Measurements from ENCODE around the gene SLF2. TPM values are rescaled to one million over a fixed set of nuclear protein-coding genes. Genes with fewer than 3 reads are reported as not detected.

SLF2 gene
- total RNA-seq, 1 donor from 2014 or later = 40.0 TPM

- no peak for DNase-seq (ENCODE audit: low spot score)
These were observed 87.0 kb downstream of the SLF2 start, which contains the start of gene LZTS2 for GRCh38 chr10:100999742-101000126. LZTS2 (plus strand) TSS chr10:100999808; CDS start chr10:101002539, 2,731 bp downstream.

DNA sequence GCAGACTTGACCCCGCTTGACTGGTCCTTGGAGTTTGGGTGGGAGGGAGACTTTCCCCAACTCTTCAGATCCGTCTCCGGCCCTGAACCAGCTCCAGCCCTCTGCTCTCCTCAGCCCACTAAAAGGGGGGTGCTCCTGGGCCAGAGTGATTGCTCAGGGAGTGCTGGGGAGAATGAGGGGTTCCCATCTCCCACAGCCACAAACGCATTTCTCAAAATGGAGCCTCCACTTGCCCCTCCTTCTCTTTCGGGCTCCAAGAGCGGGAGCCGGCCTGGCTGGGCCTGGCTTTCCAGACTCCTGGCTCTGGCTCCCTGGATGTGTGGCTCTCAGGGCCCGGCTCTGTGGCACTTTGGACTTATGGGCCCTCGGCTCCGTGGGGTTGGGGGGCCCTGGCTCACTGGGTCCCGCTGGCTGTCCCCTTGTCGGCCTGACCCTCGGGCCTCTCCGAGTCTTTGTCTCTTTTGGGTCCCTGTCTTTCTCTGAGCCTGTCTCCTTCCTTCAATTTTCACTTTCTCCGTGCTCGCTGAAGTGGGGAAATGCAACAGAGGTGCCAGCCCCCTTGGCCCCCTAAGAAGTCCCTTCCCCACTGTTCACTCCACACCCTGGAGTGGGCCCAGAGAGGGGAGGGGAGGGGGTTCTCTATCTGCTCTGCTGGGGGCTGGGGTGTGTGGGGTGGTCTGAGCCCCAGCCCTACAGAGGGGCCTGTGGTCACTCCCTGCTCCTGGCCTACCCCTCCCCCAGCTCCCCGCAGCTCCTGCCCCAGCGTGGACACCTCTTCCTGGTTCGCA, 87.6 kb downstream of the SLF2 start:
- no peak for DNase-seq (ENCODE audit: low spot score)

GRCh38 chr10:101000915-101001658, 88.3 kb downstream of the SLF2 start:
- peak; percentile 91 for DNase-seq (ENCODE audit: low spot score)

GRCh38 chr10:101001659-101002035, 88.9 kb downstream of the SLF2 start:
- DNase-seq (ENCODE audit: low spot score) = no peak

DNA sequence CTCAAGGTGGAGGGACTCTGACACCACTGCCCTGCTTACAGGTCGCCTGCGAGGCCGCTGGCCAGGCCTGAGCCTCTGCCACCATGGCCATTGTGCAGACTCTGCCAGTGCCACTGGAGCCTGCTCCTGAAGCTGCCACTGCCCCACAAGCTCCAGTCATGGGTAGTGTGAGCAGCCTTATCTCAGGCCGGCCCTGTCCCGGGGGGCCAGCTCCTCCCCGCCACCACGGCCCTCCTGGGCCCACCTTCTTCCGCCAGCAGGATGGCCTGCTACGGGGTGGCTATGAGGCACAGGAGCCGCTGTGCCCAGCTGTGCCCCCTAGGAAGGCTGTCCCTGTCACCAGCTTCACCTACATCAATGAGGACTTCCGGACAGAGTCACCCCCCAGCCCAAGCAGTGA, 89.7 kb downstream of the SLF2 start:
- DNase-seq (ENCODE audit: low spot score) = no peak

DNA sequence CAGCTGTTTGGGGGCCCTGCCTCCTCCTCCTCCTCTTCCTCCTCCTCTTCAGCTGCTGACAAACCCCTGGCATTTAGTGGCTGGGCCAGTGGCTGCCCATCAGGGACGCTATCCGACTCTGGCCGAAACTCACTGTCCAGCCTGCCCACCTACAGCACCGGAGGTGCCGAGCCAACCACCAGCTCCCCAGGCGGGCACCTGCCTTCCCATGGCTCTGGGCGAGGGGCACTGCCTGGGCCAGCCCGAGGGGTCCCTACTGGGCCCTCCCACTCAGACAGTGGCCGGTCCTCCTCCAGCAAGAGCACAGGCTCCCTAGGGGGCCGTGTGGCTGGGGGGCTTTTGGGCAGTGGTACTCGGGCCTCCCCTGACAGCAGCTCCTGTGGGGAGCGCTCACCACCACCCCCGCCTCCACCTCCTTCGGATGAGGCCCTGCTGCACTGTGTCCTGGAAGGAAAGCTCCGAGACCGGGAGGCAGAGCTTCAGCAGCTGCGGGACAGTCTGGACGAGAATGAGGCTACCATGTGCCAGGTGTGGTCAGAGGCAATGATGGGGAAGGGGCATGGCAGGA, 91.0 kb downstream of the SLF2 start:
- no peak for DNase-seq (ENCODE audit: low spot score)

GRCh38 chr10:101005361-101005760, 92.6 kb downstream of the SLF2 start:
- DNase-seq (ENCODE audit: low spot score) = no peak

GRCh38 chr10:101005869-101006567, 93.3 kb downstream of the SLF2 start:
- no peak for DNase-seq (ENCODE audit: low spot score)

DNA sequence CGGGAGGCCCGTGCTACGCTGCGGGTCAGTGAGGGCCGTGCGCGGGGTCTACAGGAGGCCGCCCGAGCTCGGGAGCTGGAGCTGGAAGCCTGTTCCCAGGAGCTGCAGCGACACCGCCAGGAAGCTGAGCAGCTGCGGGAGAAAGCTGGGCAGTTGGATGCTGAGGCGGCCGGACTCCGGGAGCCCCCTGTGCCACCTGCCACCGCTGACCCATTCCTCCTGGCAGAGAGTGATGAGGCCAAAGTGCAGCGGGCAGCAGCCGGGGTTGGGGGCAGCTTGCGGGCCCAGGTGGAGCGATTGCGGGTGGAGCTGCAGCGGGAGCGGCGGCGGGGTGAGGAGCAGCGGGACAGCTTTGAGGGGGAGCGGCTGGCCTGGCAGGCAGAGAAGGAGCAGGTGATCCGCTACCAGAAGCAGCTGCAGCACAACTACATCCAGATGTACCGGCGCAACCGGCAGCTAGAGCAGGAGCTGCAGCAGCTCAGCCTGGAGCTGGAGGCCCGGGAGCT, 93.9 kb downstream of the SLF2 start:
- no peak for DNase-seq (ENCODE audit: low spot score)

- no peak for DNase-seq (ENCODE audit: low spot score)
These were observed 94.4 kb downstream of the SLF2 start for GRCh38 chr10:101007099-101007711.

- DNase-seq (ENCODE audit: low spot score) = no peak
These were observed 95.4 kb downstream of the SLF2 start for GRCh38 chr10:101007915-101008822.

DNA sequence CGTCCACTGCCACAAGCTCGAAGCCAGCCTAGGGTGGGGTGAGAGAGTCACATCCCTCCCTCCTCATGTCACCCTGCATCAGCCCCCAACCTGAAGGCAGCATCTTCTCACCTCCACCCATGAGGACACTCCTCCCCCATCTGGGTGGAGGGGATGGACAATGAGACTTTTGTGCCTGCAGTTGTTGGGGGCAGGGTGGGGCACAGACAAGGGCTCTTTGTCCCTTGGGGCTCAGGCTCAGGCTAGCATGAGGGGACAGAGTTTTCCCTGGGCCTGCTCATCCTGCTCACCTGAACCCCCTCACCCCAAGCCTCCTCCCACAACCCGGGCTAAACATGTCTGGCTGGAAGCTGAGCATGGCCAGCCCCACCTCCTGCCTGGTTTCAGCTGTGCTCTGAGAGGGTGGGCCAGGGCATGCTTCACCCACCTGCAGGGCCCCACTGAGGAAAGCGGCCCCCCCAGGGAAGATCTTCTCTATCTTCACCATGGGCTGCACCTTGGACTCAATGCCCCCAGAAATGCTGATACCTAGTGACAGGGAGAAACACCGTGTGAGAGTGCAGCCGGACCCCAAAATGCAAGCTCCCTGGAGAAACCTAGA, 96.2 kb downstream of the SLF2 start:
- no peak for DNase-seq (ENCODE audit: low spot score)

- DNase-seq (ENCODE audit: low spot score) = no peak
These were observed 97.6 kb downstream of the SLF2 start for GRCh38 chr10:101010329-101010728.

DNA sequence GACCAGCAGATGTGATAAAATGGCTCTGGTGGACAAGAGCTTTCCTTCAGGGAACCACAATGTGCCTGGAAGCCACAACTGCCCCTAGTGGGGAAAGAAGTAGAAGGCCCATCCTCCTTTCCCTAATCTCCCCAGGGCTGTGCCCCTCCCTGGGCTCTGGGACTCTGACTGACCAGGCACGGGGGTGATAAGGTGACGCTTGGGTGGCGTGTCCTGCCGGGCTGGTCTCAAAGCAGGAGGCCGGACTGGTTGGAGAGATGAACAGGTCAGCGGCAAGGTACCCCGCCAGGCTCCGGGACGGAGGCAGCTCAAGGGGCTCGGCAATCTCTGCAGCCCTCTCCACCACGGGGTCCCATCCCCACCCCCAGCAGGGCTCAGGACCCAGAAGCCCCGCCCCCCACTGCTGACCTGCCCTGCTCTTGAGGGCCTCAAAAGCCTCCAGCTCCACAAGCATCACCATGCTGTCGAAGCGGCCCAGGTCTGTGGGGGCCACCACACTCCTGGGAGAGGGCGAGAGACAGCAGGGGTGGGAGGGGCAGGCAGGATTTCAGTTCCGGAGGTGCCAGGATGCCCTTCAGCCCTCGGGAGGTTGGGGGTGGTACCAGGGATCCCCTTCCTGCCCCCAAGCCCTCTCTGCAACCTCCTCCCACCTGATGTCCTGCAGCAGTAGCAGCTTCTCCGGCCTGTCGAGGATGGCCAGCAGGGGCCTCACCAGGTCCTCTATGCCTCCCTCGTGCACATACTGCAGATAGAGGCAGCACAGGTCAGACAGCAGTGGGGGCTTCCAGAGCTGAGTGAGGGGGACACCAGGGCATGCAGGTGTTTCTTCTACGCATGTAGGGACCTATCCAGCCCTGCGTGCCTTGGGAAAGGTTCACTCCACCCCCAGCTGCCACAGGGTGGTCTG, 99.0 kb downstream of the SLF2 start:
- peak; percentile 42 for DNase-seq (ENCODE audit: low spot score)

DNA sequence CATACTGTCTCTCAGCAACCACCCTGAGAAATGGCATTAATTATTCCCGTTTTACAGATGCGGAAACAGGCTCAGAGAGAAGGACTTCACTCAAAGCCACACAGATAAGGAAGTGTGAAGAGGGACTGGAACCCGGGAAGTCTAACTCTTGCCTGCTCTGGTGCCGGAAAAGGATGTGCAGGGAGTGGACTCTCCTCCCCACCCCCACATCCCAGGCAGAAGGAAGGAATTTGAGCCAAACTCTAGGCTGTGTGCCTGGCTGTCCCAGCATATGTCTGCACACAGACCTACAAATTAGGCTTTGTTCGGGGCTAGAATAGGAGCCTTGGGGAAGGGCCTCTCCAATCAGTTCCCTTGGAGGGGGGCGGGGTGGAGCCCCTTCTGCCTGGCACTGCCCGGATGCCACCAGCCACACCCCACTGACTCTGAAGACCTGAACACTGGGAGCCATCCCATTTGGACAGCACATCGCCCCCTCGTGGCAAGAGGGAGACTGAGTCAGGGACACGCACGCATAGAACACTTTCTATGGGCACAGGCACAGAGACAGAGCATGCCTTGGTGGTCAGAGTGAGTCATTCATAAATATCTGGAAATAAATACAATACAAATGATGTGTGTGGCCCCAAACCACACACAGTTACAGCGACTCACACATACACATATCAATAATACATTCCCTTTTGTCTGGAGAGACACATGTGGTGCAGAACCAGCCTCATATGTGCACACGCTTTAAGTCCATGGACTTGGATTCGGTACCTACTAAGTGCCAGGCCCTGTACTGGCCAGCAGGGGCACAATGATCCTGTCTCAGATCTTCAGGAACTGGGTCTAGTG, 100.0 kb downstream of the SLF2 start:
- DNase-seq (ENCODE audit: low spot score) = peak; percentile 91

DNA sequence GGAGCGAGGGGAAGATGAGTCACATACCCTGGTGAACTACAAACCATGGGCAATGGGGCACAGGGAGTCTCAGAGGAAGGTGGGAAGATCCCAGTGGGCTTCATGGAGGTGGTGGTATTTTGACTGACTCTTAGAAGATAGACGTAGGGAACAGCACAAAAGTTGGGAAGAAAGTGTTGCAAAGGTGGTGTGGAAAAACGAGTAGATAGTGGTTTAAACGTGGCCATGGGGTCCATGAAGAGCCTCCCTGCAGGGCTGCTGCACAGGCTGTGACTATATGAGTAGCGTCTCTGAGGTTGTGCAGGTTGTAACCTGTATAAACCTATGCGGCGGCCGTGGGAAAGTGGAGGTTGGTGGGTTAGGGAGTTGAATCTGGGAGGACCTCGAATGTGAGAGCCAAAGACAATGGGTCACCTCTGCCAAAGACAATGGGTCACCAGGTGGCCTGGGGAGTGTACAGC, 100.6 kb downstream of the SLF2 start:
- DNase-seq (ENCODE audit: low spot score) = no peak

DNA sequence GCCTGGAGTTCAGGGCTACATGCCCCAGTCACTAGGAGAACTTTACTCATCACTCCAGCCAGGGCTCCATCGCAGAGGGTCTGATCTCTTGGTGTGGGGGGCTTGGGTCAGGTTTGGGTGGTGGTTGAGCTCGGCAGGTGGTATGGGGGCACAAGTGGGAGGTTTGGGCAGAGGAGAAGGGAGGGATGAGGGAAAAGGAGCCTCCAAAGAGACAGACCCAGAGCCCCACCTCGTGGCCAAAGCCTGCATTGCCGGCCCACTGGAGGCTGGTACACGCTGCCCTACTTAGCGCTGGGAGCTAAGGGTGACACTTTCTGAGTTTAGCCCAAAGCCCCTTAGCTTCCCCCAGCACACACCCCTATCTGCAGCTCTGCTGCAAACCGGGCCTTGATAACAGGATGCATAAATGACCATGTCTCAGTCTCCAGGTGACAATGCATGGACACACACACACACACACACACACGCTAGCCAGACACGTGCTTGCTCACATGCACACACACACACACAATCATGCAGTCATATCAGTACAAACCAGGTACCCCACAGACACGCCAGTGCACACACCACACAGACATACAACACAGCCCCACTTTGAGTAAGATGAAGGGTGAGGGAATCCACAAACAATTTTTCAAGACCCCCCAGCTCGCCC, 101.6 kb downstream of the SLF2 start:
- DNase-seq (ENCODE audit: low spot score) = peak; percentile 83

Measured in ureter (tissue), 1 donor.